Cardiac fibroblast (primary cell): Measurements from ENCODE around the gene PEX11B.
A peak's percentile ranks its signal among the peaks of the same experiment; 100 is the strongest.

Experiments
- DNase-seq, 2 donors: peaks; one replicate each; pipeline versions ENCODE4 v3.0.0 to v3.0.0-alpha.2; 2010; ENCODE audit warnings: low read depth in 2 of 2
- H3K4me3 ChIP-seq, 2 donors: replicated peaks in 1 of 2; 1 replicate in 1 of 2; 2 replicates in 1 of 2; pipeline ENCODE4 v1.5.1; 2011; ENCODE audit warnings: low read depth in 2 of 2, low read length in 2 of 2, mild to moderate bottlenecking in 2 of 2, moderate library complexity in 1 of 2
- TF ChIP-seq, protein P1 (sequence below): IDR thresholded peaks from one replicate; pipeline ENCODE4 v1.5.1; 2011; ENCODE audit warnings: low read depth, mild to moderate bottlenecking, low read length, inconsistent platforms

PEX11B gene

DNA sequence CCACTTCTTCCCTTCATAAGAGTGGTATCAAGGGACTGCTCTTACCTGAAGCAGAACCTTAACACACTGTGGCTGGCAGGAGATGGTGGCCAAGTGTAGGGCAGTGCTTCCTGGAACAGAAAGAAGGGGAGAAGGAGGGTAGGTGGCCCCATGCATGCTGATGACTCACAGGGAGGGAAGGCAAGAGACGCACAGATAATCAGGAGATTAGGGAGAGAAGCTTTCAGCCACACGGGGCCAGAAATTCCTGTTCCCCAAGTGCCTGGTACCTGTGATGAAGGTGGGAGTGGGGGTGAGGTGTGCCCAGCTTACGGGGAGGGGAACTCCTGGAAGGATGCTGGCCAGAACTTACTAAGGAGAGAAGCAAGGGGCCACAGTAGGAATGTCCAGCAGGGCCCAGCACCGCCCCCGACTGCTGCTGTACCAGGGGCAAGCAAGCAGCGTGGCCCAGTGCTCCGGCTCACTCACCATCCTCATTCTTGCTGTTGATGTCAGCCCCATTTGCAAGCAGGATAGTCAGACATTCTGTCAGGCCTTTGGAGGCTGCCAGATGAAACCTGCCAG, 40.5 kb downstream of the PEX11B start:
- DNase-seq: no peak
- TF ChIP-seq, protein P1, sequence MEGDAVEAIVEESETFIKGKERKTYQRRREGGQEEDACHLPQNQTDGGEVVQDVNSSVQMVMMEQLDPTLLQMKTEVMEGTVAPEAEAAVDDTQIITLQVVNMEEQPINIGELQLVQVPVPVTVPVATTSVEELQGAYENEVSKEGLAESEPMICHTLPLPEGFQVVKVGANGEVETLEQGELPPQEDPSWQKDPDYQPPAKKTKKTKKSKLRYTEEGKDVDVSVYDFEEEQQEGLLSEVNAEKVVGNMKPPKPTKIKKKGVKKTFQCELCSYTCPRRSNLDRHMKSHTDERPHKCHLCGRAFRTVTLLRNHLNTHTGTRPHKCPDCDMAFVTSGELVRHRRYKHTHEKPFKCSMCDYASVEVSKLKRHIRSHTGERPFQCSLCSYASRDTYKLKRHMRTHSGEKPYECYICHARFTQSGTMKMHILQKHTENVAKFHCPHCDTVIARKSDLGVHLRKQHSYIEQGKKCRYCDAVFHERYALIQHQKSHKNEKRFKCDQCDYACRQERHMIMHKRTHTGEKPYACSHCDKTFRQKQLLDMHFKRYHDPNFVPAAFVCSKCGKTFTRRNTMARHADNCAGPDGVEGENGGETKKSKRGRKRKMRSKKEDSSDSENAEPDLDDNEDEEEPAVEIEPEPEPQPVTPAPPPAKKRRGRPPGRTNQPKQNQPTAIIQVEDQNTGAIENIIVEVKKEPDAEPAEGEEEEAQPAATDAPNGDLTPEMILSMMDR: no peak
- no peak overlapping the region for H3K4me3 ChIP-seq

DNA sequence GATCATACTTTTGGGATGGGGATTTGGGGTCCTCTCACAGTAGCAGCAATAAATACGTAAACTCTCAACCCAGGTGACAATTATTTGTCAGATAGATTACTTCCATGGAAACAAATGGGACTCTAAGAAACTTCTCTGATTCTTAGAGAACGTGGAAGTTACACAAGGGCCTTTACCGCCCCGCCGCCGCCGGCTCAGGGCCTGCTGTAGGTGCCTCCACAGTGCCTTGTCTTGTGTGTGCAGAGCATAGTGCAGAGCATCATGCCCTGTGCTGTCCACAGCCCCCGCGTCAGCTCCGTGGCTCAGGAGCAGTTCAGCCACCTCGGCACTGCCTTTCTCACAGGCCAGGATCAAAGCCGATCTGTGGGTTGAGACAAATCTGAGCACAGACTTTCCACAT, 43.9 kb downstream of the PEX11B start:
- TF ChIP-seq, protein P1: no peak
- no peak overlapping the region for H3K4me3 ChIP-seq
- no peak for DNase-seq

DNA sequence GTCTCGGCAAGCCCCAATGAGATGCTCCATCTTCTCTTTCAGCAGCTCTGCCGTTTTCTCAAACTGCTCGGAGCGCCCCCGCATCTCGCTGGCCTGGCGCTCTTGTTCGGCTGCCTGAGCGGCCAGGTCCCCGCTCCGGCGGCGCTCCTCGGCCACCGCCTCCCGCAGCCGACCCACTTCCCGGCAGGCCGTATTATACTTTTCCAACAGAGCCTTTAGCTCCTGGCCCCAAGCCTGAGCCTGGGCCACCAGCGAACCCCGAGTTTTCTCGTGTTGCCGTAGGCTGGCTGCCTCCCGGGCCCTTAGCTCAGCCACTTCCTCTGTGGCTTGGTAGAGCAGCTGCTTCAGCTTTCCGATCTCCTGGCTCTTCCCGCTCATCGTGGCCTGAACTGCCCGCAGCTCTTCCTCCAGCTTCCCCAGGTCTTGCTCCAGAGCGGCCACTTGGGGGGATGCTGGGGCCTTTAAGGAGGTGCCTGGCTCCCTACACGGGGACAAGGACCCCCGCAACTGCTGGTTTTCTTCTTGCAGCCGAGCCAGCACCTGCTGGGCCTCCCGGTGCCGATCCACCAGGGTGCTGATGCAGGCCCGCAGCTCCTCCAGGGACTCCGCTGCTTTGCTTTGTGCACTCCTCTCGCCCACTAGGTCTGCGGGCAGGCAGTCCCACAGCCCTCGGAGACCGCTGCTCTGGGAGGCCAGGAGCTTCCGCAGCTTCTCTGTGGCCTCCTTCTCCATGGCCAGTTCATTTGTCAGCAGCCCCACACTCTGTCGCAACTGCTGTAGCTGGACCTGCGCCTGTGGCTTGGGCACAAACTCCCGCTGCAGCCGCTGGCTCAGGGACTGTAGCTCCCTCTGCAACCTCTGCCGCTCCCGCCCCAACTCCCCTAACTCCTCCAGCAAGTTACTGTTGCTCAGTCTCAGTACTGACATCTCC, 46.3 kb downstream of the PEX11B start:
- DNase-seq: peak; percentile 46 to 56
- TF ChIP-seq, protein P1: no peak

DNA sequence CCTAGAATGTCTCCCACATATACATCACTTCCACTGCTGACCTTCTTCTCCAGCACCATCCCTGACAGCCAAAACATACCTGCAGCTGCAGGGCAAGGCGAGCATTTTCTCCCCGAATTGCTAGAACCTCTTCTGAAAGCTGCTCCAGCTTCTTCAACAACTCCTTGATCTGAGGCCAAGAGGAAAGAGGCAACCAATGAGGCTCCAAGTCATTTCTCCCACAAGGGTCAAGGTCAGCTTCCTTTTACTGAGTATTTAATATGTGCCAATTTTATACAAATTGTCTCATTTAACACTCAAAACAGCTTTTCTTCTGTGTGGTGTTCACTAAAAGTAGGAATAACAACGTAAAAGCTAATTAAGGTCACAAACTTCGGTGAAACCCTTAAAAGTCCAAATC, 50.3 kb downstream of the PEX11B start:
- H3K4me3 ChIP-seq: no peak overlapping the region
- TF ChIP-seq, protein P1: no peak

More for the DNA sequence above, 46.3 kb downstream of the PEX11B start:
- peak overlapping the region; percentile 23 to 26 for H3K4me3 ChIP-seq

DNA sequence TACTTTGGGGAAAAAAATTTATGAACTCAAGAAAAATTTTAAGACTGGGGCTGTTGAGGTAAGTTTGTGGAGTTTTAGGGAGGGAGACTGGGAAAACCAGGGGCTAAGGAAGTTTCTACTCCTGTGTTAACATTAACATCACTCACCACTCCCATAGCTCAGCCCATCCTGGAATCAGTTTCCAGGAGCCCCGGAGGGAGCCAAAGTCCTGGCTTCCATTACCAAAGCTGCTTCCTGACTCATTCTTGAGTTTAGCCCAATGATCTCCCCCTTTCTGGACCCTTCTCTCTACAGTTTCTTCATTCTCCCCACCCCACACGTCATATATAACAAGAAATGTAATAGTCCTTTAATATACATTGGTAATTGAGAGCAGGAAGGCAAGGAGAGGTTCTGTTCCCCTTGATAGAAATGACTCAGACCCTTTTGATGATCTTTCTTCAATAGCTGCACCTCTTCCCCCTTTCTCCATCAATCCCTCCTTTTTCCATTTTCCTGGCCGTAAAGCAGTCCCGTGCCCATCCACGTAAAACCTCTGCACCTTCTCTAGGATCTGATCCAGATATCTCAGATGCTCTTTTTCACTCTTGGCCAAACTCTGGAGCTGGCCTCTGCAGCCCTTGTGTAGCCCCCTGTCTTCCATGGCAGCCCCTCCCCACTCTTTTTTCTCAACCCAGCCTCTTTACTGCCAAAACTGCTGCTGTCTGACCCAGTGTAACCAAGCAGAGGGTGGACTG, 55.1 kb downstream of the PEX11B start:
- TF ChIP-seq, protein P1: no peak
- DNase-seq: peak in 1 of 2 donors; percentile 27

More for the DNA sequence above, 50.3 kb downstream of the PEX11B start:
- no peak for DNase-seq

More for the DNA sequence above, 55.1 kb downstream of the PEX11B start:
- no peak overlapping the region for H3K4me3 ChIP-seq
